ENCODE measurements around the gene L3MBTL4.

- TF ChIP-seq GATA2 (IDR thresholded peaks at IDR 0.05; ENCODE audit: low read depth, low read length) (no peak), GATA3 (IDR thresholded peaks at IDR 0.05; ENCODE audit: low read depth, low read length) (no peak)
Measured at GRCh38 chr18:6328621-6329010, 86.1 kb downstream of the L3MBTL4 start.
